ENCODE results near the gene ARHGEF19.

The ARHGEF19 gene

GRCh38 chr1:16156848-16157495 is 55.5 kb downstream of the ARHGEF19 start:
- H3K4me1 Mint-ChIP-seq = peaks cover 15% of the 10 kb centered on the region
- H3K4me3 Mint-ChIP-seq = no peak overlapping the region
- no peaks in the 10 kb centered on the region for H3K36me3 Mint-ChIP-seq
- no peak for ATAC-seq (ENCODE audit: low read depth)
- peaks cover 5% of the 10 kb centered on the region for H3K27me3 Mint-ChIP-seq
- H3K27ac Mint-ChIP-seq = no peak overlapping the region
- H3K9me3 Mint-ChIP-seq = no peaks in the 10 kb centered on the region
- DNase-seq (ENCODE audit: low spot score in 2 of 2) = no peak

GRCh38 chr1:16155537-16156410 is 56.7 kb downstream of the ARHGEF19 start, which contains the start of gene EPHA2:
Gene EPHA2 (minus strand): TSS chr1:16156069. CDS start chr1:16155932, 137 bp downstream.
- peak; percentile 33 for ATAC-seq (ENCODE audit: low read depth)
- no peaks in the 10 kb centered on the region for H3K36me3 Mint-ChIP-seq
- peak within 1 kb of the TSS; percentile 80 for H3K4me3 Mint-ChIP-seq
- peaks cover 14% of the 10 kb centered on the region for H3K4me1 Mint-ChIP-seq
- no peak for DNase-seq (ENCODE audit: low spot score in 2 of 2)
- H3K9me3 Mint-ChIP-seq = no peaks in the 10 kb centered on the region
- H3K27ac Mint-ChIP-seq = no peak within 1 kb of the TSS
- H3K27me3 Mint-ChIP-seq = peaks cover 9% of the 10 kb centered on the region

- H3K4me3 Mint-ChIP-seq = peak overlapping the region; percentile 37
- peaks cover 14% of the 10 kb centered on the region for H3K4me1 Mint-ChIP-seq
- no peaks in the 10 kb centered on the region for H3K9me3 Mint-ChIP-seq
- H3K27me3 Mint-ChIP-seq = peaks cover 10% of the 10 kb centered on the region
- DNase-seq (ENCODE audit: low spot score in 2 of 2) (no peak), ATAC-seq (ENCODE audit: low read depth) (no peak)
- H3K36me3 Mint-ChIP-seq = no peaks in the 10 kb centered on the region
- H3K27ac Mint-ChIP-seq = no peak overlapping the region
These were observed 58.3 kb downstream of the ARHGEF19 start for GRCh38 chr1:16153999-16154673.

- peaks cover 16% of the 10 kb centered on the region for H3K27me3 Mint-ChIP-seq
- peak; percentile 22 for ATAC-seq (ENCODE audit: low read depth)
These were observed 59.1 kb downstream of the ARHGEF19 start for GRCh38 chr1:16153096-16153998.

GRCh38 chr1:16152481-16153087 is 59.9 kb downstream of the ARHGEF19 start:
- Mint-ChIP-seq H3K4me3 (no peak overlapping the region), H3K9me3 (no peaks in the 10 kb centered on the region), H3K27ac (no peak overlapping the region), H3K4me1 (peaks cover 9% of the 10 kb centered on the region), H3K27me3 (peaks cover 21% of the 10 kb centered on the region), H3K36me3 (no peaks in the 10 kb centered on the region)
- DNase-seq (ENCODE audit: low spot score in 2 of 2) (no peak), ATAC-seq (ENCODE audit: low read depth) (no peak)

More at GRCh38 chr1:16153096-16153998, 59.1 kb downstream of the ARHGEF19 start:
- H3K27ac Mint-ChIP-seq = no peak overlapping the region
- no peaks in the 10 kb centered on the region for H3K9me3 Mint-ChIP-seq
- no peaks in the 10 kb centered on the region for H3K36me3 Mint-ChIP-seq
- H3K4me1 Mint-ChIP-seq = peaks cover 14% of the 10 kb centered on the region
- no peak for DNase-seq (ENCODE audit: low spot score in 2 of 2)
- no peak overlapping the region for H3K4me3 Mint-ChIP-seq

GRCh38 chr1:16151995-16152384 is 60.5 kb downstream of the ARHGEF19 start:
- peaks cover 5% of the 10 kb centered on the region for H3K4me1 Mint-ChIP-seq
- no peaks in the 10 kb centered on the region for H3K9me3 Mint-ChIP-seq
- no peak overlapping the region for H3K4me3 Mint-ChIP-seq
- H3K27me3 Mint-ChIP-seq = peaks cover 21% of the 10 kb centered on the region
- no peak overlapping the region for H3K27ac Mint-ChIP-seq
- no peak for DNase-seq (ENCODE audit: low spot score in 2 of 2)
- no peak for ATAC-seq (ENCODE audit: low read depth)
- no peaks in the 10 kb centered on the region for H3K36me3 Mint-ChIP-seq

- peaks cover 22% of the 10 kb centered on the region for H3K27me3 Mint-ChIP-seq
- H3K27ac Mint-ChIP-seq = no peak overlapping the region
- DNase-seq (ENCODE audit: low spot score in 2 of 2) = no peak
- no peak for ATAC-seq (ENCODE audit: low read depth)
- H3K4me1 Mint-ChIP-seq = peaks cover 6% of the 10 kb centered on the region
- H3K36me3 Mint-ChIP-seq = no peaks in the 10 kb centered on the region
- H3K4me3 Mint-ChIP-seq = no peak overlapping the region
- H3K9me3 Mint-ChIP-seq = no peaks in the 10 kb centered on the region
These were observed 61.1 kb downstream of the ARHGEF19 start for GRCh38 chr1:16151196-16151994.

- Mint-ChIP-seq H3K27ac (no peak overlapping the region), H3K9me3 (no peaks in the 10 kb centered on the region), H3K4me3 (no peak overlapping the region), H3K27me3 (peaks cover 27% of the 10 kb centered on the region), H3K4me1 (peaks cover 7% of the 10 kb centered on the region), H3K36me3 (no peaks in the 10 kb centered on the region)
- no peak for ATAC-seq (ENCODE audit: low read depth)
- no peak for DNase-seq (ENCODE audit: low spot score in 2 of 2)
These were observed 61.9 kb downstream of the ARHGEF19 start for GRCh38 chr1:16150508-16150907.

- H3K4me1 Mint-ChIP-seq = peaks cover 7% of the 10 kb centered on the region
- no peaks in the 10 kb centered on the region for H3K36me3 Mint-ChIP-seq
- ATAC-seq (ENCODE audit: low read depth) = no peak
- H3K27me3 Mint-ChIP-seq = peaks cover 27% of the 10 kb centered on the region
- no peak for DNase-seq (ENCODE audit: low spot score in 2 of 2)
- H3K9me3 Mint-ChIP-seq = no peaks in the 10 kb centered on the region
- H3K4me3 Mint-ChIP-seq = no peak overlapping the region
- no peak overlapping the region for H3K27ac Mint-ChIP-seq
These were observed 62.6 kb downstream of the ARHGEF19 start for GRCh38 chr1:16149702-16150488.

GRCh38 chr1:16149146-16149545 is 63.3 kb downstream of the ARHGEF19 start:
- Mint-ChIP-seq H3K4me3 (no peak overlapping the region), H3K36me3 (no peaks in the 10 kb centered on the region), H3K4me1 (peaks cover 7% of the 10 kb centered on the region), H3K27ac (no peak overlapping the region), H3K9me3 (no peaks in the 10 kb centered on the region), H3K27me3 (peaks cover 30% of the 10 kb centered on the region)
- ATAC-seq (ENCODE audit: low read depth) (no peak), DNase-seq (ENCODE audit: low spot score in 2 of 2) (no peak)

- Mint-ChIP-seq H3K4me1 (peaks cover 3% of the 10 kb centered on the region), H3K36me3 (no peaks in the 10 kb centered on the region), H3K9me3 (no peaks in the 10 kb centered on the region), H3K4me3 (no peak overlapping the region), H3K27ac (no peak overlapping the region), H3K27me3 (peaks cover 30% of the 10 kb centered on the region)
- DNase-seq (ENCODE audit: low spot score in 2 of 2) = no peak
- no peak for ATAC-seq (ENCODE audit: low read depth)
These were observed 63.9 kb downstream of the ARHGEF19 start for GRCh38 chr1:16148329-16149092.
